RWPE1 (cell line): ENCODE measurements around the gene RBM4.

Experiments
- CTCF ChIA-PET: fragments of 350-600 bp; sonication (Branson Sonifier 250); formaldehyde crosslinking; extraction: SDS; loops from one replicate; lab custom pipeline; 2021; lab: Yijun Ruan, JAX
- POLR2A ChIA-PET: fragments of 400-600 bp; formaldehyde crosslinking; extraction: SDS; loops from one replicate; lab custom pipeline; 2020; ENCODE audit warnings: antibody characterized with exemption; ENCODE audit not compliant: low non-redundant PET; lab: Yijun Ruan, JAX
- DNase-seq: peaks from one replicate; pipeline ENCODE4 v3.0.0; 2012; ENCODE audit warnings: low spot score
- H3K27ac ChIP-seq: fragments of 450-650 bp; 2 replicates; pipeline ENCODE4 v1.5.1; 2017
- CTCF ChIP-seq: fragments of 450-650 bp; conservative IDR thresholded peaks from 2 replicates; pipeline ENCODE4 v1.5.1; 2017; ENCODE audit warnings: low read depth, mild to moderate bottlenecking

The RBM4 gene

GRCh38 chr11:66641834-66642233 is 3.3 kb downstream of the RBM4 start:
- ChIA-PET POLR2A (no interaction called here), CTCF (interaction anchor here (0.6 kb wide), 1 partner anchor 18 kb away, joined by 4 read pairs; no protein-coding TSS in a partner anchor)
- H3K27ac ChIP-seq, result no peak overlapping the region
- DNase-seq, result no peak
- TF ChIP-seq CTCF, result no peak

- CTCF ChIA-PET, result interaction anchor here (0.6 kb wide), 1 partner anchor 10 kb away, joined by 4 read pairs; no protein-coding TSS in a partner anchor
- no peak for TF ChIP-seq CTCF
- POLR2A ChIA-PET, result no interaction called here
- no peak overlapping the region for H3K27ac ChIP-seq
- DNase-seq, result no peak
These were observed 5.4 kb downstream of the RBM4 start for GRCh38 chr11:66643745-66644437.

- TF ChIP-seq CTCF, result no peak
- DNase-seq, result no peak
- H3K27ac ChIP-seq, result no peak overlapping the region
- ChIA-PET CTCF (interaction anchor here (0.7 kb wide), 1 partner anchor 33 kb away, joined by 3 read pairs; no protein-coding TSS in a partner anchor), POLR2A (no interaction called here)
These were observed 8.3 kb downstream of the RBM4 start for GRCh38 chr11:66646828-66647227.

GRCh38 chr11:66649903-66650302 is 11.4 kb downstream of the RBM4 start:
- CTCF ChIA-PET, result no interaction called here
- no peak for TF ChIP-seq CTCF
- POLR2A ChIA-PET, result no interaction called here
- peak overlapping the region; percentile 8; the same call in 1 of the 2 replicates for H3K27ac ChIP-seq
- no peak for DNase-seq

- POLR2A ChIA-PET, result no interaction called here
These were observed 12.5 kb downstream of the RBM4 start for GRCh38 chr11:66651016-66651415.

GRCh38 chr11:66652651-66653050 is 14.1 kb downstream of the RBM4 start:
- H3K27ac ChIP-seq, result no peak overlapping the region; the same call in 1 of the 2 replicates
- POLR2A ChIA-PET, result interaction anchor here (0.6 kb wide), 1 partner anchor 36 kb away, joined by 3 read pairs; the partner anchor contains the start of gene RBM14
- DNase-seq, result no peak
- TF ChIP-seq CTCF, result no peak
- CTCF ChIA-PET, result no interaction called here

More at GRCh38 chr11:66651016-66651415, 12.5 kb downstream of the RBM4 start:
- CTCF ChIA-PET, result no interaction called here
- TF ChIP-seq CTCF, result no peak
- peak overlapping the region; percentile 32 for H3K27ac ChIP-seq
- no peak for DNase-seq
